Panc1 (cell line): ENCODE measurements around the gene GALNT9. TPM values are rescaled to one million over a fixed set of nuclear protein-coding genes. Genes with fewer than 3 reads are reported as not detected.

Source experiments
- ATAC-seq: fragments of 200-7000 bp; cut with Tn5 transposase; 2 replicates; pipeline ENCODE4 v1.9.1; 2020; ENCODE audit warnings: mild to moderate bottlenecking, moderate library complexity
- BruUV-seq: library from RNA; stranded (reverse); fragments of 400-500 nt; replicated peaks from 2 replicates; lab custom pipeline; 2021; lab: Mats Ljungman, UMichigan
- CTCF ChIA-PET: fragments of 300-600 bp; sonication (Branson Sonifier 250); formaldehyde crosslinking; loops from one replicate; lab custom pipeline; 2022; ENCODE audit warnings: antibody characterized with exemption; lab: Charles Lee
- POLR2A ChIA-PET: fragments of 300-600 bp; sonication (Branson Sonifier 250); formaldehyde crosslinking; loops from one replicate; lab custom pipeline; 2022; ENCODE audit warnings: antibody characterized with exemption; lab: Charles Lee
- DNase-seq: peaks from one replicate; pipeline ENCODE4 v3.0.0-alpha.2; 2010; ENCODE audit warnings: low read depth, low spot score
- H3K27ac ChIP-seq: 2 replicates; pipeline ENCODE4 v1.5.1; 2011; ENCODE audit warnings: mild to moderate bottlenecking, low read length, inconsistent platforms
- H3K27me3 ChIP-seq: fragments of 200-500 bp; sonication (Bioruptor generic); 2 replicates; pipeline ENCODE4 v1.6.0; 2014; ENCODE audit warnings: low read length, inconsistent platforms; ENCODE audit not compliant: control insufficient read depth, insufficient read depth
- H3K36me3 ChIP-seq: fragments of 200-500 bp; sonication (Bioruptor generic); 2 replicates; pipeline ENCODE4 v1.5.1; 2014; ENCODE audit warnings: inconsistent platforms, mild to moderate bottlenecking, low read length, moderate library complexity; ENCODE audit not compliant: control insufficient read depth, insufficient read depth
- H3K4me1 ChIP-seq: 2 replicates; pipeline ENCODE4 v1.5.1; 2011; ENCODE audit warnings: inconsistent platforms, mild to moderate bottlenecking, low read length, moderate library complexity; ENCODE audit not compliant: control insufficient read depth, insufficient read depth
- H3K4me3 ChIP-seq, 2 experiments: 2 replicates each; pipeline ENCODE4 v1.5.1; 2011 to 2012; ENCODE audit warnings: low read depth in 2 of 2, low read length in 2 of 2, mild to moderate bottlenecking in 2 of 2, inconsistent platforms in 1 of 2, moderate library complexity in 1 of 2
- H3K9me3 ChIP-seq: fragments of 200-500 bp; sonication (Bioruptor generic); 2 replicates; pipeline ENCODE4 v1.5.1; 2014; ENCODE audit warnings: low read depth, mild to moderate bottlenecking, inconsistent platforms, low read length, moderate library complexity; ENCODE audit not compliant: control insufficient read depth, insufficient read depth
- CTCF ChIP-seq: fragments of 450-650 bp; IDR thresholded peaks from 2 replicates; pipeline ENCODE4 v1.5.1; 2017; ENCODE audit warnings: mild to moderate bottlenecking
- POLR2AphosphoS5 ChIP-seq: IDR thresholded peaks from 2 replicates; pipeline ENCODE4 v1.6.1; 2012; ENCODE audit warnings: mild to moderate bottlenecking, low read depth, low read length, moderate library complexity
- REST ChIP-seq, 2 experiments: IDR thresholded peaks; 2 replicates each; pipeline ENCODE4 v1.6.1; 2011 to 2012; ENCODE audit warnings: low read depth in 2 of 2, control low read depth in 1 of 2, low read length in 1 of 2, mild to moderate bottlenecking in 1 of 2, moderate library complexity in 1 of 2; ENCODE audit not compliant: insufficient read depth in 1 of 2
- SIN3A ChIP-seq: IDR thresholded peaks from 2 replicates; pipeline ENCODE4 v1.6.1; 2012; ENCODE audit warnings: low read depth, mild to moderate bottlenecking, low read length, moderate library complexity, borderline replicate concordance; ENCODE audit not compliant: insufficient read depth
- TCF7L2 ChIP-seq: IDR thresholded peaks from 2 replicates; pipeline ENCODE4 v1.6.1; 2011; ENCODE audit warnings: mild to moderate bottlenecking, low read depth, low read length, inconsistent platforms
- in situ Hi-C: cut with HindIII; loops from 2 replicates; pipeline ENCODE4 v1.10.0; 2016; ENCODE audit warnings: low sequenced_read_pairs, low pct_unique_long_range_greater_than_20kb
- intact Hi-C: fragments of 100-400 bp; cut with micrococcal nuclease; formaldehyde crosslinking; loops from one replicate; pipeline ENCODE4 v1.10.0; 2022; ENCODE audit not compliant: unreplicated experiment
- total RNA-seq: library from RNA; stranded (reverse); gene quantifications from one replicate; pipeline ENCODE4 v1.2.1, GENCODE V29; 2021; ENCODE audit not compliant: unreplicated experiment

Gene GALNT9
- total RNA-seq, 1 experiment from 2014 or later: 0.33 TPM

DNA sequence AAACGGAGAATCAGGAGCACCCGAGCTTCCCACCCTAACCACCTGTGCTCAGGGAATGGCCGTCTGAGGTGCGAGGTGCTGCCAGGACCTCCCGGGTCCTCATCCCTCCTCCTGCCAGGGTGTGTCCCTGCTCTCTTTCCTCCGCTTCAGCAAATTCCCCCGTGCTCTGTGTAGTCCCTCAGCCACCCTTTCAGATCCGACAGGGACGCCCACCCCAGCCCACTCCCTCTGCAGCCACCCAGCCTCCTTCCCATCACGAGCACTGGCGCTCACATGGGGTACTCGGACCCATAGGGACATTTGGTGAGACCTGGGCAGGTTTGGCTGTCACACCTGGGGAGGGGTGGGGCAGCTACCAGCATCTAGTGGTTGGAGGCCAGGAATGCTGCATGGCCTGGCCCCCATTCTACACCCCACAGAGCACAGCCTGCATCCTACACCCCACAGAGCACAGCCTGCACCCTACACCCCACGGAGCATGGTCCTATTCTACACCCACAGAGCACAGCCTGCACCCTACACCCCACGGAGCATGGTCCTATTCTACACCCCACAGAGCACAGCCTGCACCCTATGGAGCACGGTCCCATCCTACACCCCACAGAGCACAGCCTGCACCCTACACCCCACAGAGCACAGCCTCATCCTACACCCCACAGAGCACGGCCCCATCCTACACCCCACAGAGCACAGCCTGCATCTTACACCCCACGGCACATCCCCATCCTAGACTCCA is 12.7 kb downstream of the GALNT9 start:
- no peak overlapping the region for H3K27ac ChIP-seq
- in situ Hi-C loops (no loop called here), intact Hi-C loops (no loop called here)
- no peaks in the 10 kb centered on the region for H3K27me3 ChIP-seq
- H3K4me3 ChIP-seq: no peak overlapping the region
- H3K36me3 ChIP-seq: no peaks in the 10 kb centered on the region
- DNase-seq: no peak
- CTCF ChIA-PET: no interaction called here
- POLR2A ChIA-PET: no interaction called here
- no peak; the same call in 1 of the 2 replicates for ATAC-seq
- no peaks in the 10 kb centered on the region for H3K4me1 ChIP-seq
- no TSS peak for BruUV-seq
- H3K9me3 ChIP-seq: no peaks in the 10 kb centered on the region
- TF ChIP-seq REST (IDR thresholded peaks at IDR 0.05; ENCODE audit: insufficient read depth in 1 of 2, low read depth in 2 of 2, low read length in 1 of 2) (no peak), POLR2AphosphoS5 (no peak), SIN3A (no peak), CTCF (no peak), TCF7L2 (no peak)

DNA sequence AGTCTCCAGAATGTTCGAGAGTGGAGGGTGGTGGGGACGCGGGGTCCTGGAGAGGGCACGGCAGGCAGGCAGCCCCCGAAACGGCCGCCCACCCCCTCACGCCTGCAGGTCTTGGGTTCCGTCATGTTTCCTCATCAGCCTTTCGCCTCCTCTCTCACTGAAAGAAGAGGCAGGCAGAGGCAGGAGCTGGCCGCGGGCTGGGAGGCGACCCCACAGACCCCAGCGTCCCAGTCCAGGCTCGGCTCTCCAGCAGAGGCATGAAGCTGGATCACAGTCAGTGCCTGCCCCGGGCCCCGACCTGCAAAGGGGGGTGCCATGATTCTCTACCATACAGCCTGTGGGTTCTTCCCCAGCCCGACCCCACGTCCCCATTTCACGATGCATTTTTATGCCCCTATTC is 13.4 kb downstream of the GALNT9 start:
- H3K4me3 ChIP-seq: no peak overlapping the region
- no peaks in the 10 kb centered on the region for H3K9me3 ChIP-seq
- CTCF ChIA-PET: no interaction called here
- H3K27me3 ChIP-seq: no peaks in the 10 kb centered on the region
- ATAC-seq (no peak), DNase-seq (no peak)
- no peaks in the 10 kb centered on the region for H3K36me3 ChIP-seq
- no peaks in the 10 kb centered on the region for H3K4me1 ChIP-seq
- POLR2A ChIA-PET: no interaction called here
- no peak overlapping the region for H3K27ac ChIP-seq
- in situ Hi-C loops (no loop called here), intact Hi-C loops (no loop called here)
- TF ChIP-seq CTCF (no peak), SIN3A (no peak), REST (IDR thresholded peaks at IDR 0.05; ENCODE audit: insufficient read depth in 1 of 2, low read depth in 2 of 2, low read length in 1 of 2) (no peak), TCF7L2 (no peak), POLR2AphosphoS5 (no peak)
- BruUV-seq: no TSS peak
